Aorta (tissue), 5 donors: ENCODE data around the gene B9D1. TPM values are rescaled to one million over a fixed set of nuclear protein-coding genes. Genes with fewer than 3 reads are reported as not detected.

Experiments used
- ATAC-seq: fragments of 200-7000 bp; cut with Tn5 transposase; one replicate; pipeline ENCODE4 v1.9.1; 2022; ENCODE audit warnings: moderate library complexity; ENCODE audit not compliant: low FRiP score
- DNase-seq, 2 donors: peaks; one replicate each; pipeline ENCODE4 v3.0.0-alpha.2; 2020
- H3K27ac ChIP-seq, 2 donors: one replicate each; pipeline ENCODE4 v1.5.1; 2013; ENCODE audit warnings: low read length in 2 of 2, mild to moderate bottlenecking in 2 of 2, moderate library complexity in 2 of 2, control low read depth in 1 of 2, inconsistent platforms in 1 of 2, low read depth in 1 of 2
- H3K27me3 ChIP-seq, 2 donors: one replicate each; pipeline ENCODE4 v1.6.1; 2013; ENCODE audit warnings: control low read depth in 1 of 2, low read length in 1 of 2, mild to moderate bottlenecking in 1 of 2, moderate library complexity in 1 of 2; ENCODE audit not compliant: insufficient read depth in 2 of 2, control insufficient read depth in 1 of 2
- H3K36me3 ChIP-seq, 2 donors: one replicate each; pipeline ENCODE4 v1.6.1; 2013; ENCODE audit warnings: control low read depth in 1 of 2, low read length in 1 of 2, mild to moderate bottlenecking in 1 of 2; ENCODE audit not compliant: insufficient read depth in 2 of 2, control insufficient read depth in 1 of 2
- H3K4me1 ChIP-seq, 2 donors: one replicate each; pipeline ENCODE4 v1.6.1; 2013; ENCODE audit warnings: low read length in 2 of 2, control low read depth in 1 of 2, mild to moderate bottlenecking in 1 of 2, moderate library complexity in 1 of 2; ENCODE audit not compliant: insufficient read depth in 2 of 2, control insufficient read depth in 1 of 2
- H3K4me3 ChIP-seq, 2 donors: one replicate each; pipeline ENCODE4 v1.5.1; 2013; ENCODE audit warnings: low read length in 2 of 2, control low read depth in 1 of 2, mild to moderate bottlenecking in 1 of 2
- H3K9me3 ChIP-seq: one replicate; pipeline ENCODE4 v1.6.1; 2013; ENCODE audit warnings: mild to moderate bottlenecking, low read length; ENCODE audit not compliant: control insufficient read depth
- WGBS, 2 donors: extraction: QIAGEN DNeasy Blood & Tissue Kit; methylation state at CpG; one replicate each; pipeline ENCODE4 v1.1.7; 2013; 5-methylcytosine and 5-hydroxymethylcytosine counted together
- intact Hi-C, 2 donors: fragments of 100-400 bp; cut with DNase I; formaldehyde crosslinking; loops; one replicate each; pipeline versions ENCODE4 v1.14.2 to v1.15.0; 2022
- polyA plus RNA-seq, 2 donors: library from polyadenylated mRNA; stranded (reverse); fragments of 200-250 nt; gene quantifications; one replicate each; pipeline ENCODE4 v1.2.3, GENCODE V29; 2013
- total RNA-seq, 2 donors: library from RNA; stranded (reverse); fragmentation: NEBNext Ultra II Directional; extraction: Animal tissue kit (Norgen Biotek cat#: 25700); gene quantifications; one replicate each; pipeline ENCODE4 v1.2.1, GENCODE V29; 2021
- donor health status: healthy with polysubstance abuse.
- donor health status: Bipolar disorder and iron deficiency.
- donor health status: DM: no; HTN: no; CAD: no.
- donor health status: DM: no; HTN: no; CAD: no.
- donor health status: DM: yes; HTN: yes; CAD: no.

Gene B9D1
- total and polyA plus RNA-seq, 4 donors: 7.3 to 16.5 (median 9.2) TPM

GRCh38 chr17:19318611-19319010 is 43.9 kb downstream of the B9D1 start:
- Histone ChIP-seq H3K27me3 (no peaks in the 10 kb centered on the region), H3K9me3 (no peaks in the 10 kb centered on the region), H3K4me1 (no peaks in the 10 kb centered on the region), H3K4me3 (no peak overlapping the region), H3K27ac (no peak overlapping the region), H3K36me3 (peaks cover 0 to 2% of the 10 kb centered on the region in 2 donors)
- 71 to 77% methylated on average over 6 of the region's 6 CpGs for WGBS, 2 donors
- DNase-seq (peak in 1 of 2 donors; percentile 3), ATAC-seq (no peak)
- intact Hi-C loops: no loop called here

DNA sequence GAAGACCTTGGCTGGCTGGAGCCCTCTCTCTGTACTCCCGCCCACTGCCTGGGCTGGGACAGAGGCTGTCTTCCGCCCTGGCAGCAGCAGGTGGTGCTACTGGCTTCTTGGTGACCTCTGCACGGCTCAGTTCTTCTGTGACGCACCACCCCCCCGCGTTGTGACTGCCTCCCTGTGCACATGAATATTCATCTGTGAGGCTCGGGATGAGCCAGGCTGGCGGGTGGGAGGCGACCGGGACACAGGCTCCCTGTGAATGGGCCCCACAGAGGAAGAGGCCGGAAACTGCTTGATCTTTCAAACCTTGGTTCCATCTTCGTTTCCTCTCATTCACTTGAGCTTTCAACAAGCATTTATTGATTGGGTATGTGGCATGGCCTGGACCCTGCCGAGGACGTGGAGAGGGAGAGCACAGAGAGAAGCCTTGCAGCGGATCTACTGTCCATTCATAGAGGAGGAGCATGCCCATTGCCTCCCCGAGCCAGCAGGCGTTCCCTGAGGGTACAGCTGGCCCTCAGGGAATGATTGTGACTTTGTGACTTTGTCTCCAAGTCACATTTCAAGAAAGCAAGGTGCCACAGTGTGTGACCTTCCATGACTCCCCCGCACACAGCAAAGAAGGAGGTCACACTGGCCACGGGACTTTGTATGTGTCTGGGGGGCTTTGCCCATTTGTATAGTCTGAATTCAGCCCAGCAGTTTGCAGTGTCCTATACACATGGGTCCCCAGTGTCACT is 45.0 kb downstream of the B9D1 start:
- peak; percentile 71 for ATAC-seq
- Histone ChIP-seq H3K4me3 (no peak overlapping the region), H3K36me3 (peaks cover 2% of the 10 kb centered on the region in 2 donors), H3K4me1 (no peaks in the 10 kb centered on the region), H3K27me3 (no peaks in the 10 kb centered on the region), H3K27ac (no peak overlapping the region), H3K9me3 (no peaks in the 10 kb centered on the region)
- 69 to 74% methylated on average over 19 of the region's 19 CpGs for WGBS, 2 donors
- DNase-seq: peak in 1 of 2 donors; percentile 86
- intact Hi-C loops: no loop called here

- ATAC-seq (no peak), DNase-seq (no peak)
- H3K4me1 ChIP-seq: no peaks in the 10 kb centered on the region
- no peak overlapping the region for H3K27ac ChIP-seq
- H3K36me3 ChIP-seq: peaks cover 2 to 5% of the 10 kb centered on the region in 2 donors
- no peaks in the 10 kb centered on the region for H3K27me3 ChIP-seq
- intact Hi-C loops: no loop called here
- H3K4me3 ChIP-seq: no peak overlapping the region
- WGBS, 2 donors: 94% methylated on average over 3 of the region's 3 CpGs
- H3K9me3 ChIP-seq: no peaks in the 10 kb centered on the region
Observed at GRCh38 chr17:19316761-19317358, 45.7 kb downstream of the B9D1 start.

GRCh38 chr17:19315104-19315503 is 47.4 kb downstream of the B9D1 start:
- H3K9me3 ChIP-seq: no peaks in the 10 kb centered on the region
- no peak overlapping the region for H3K4me3 ChIP-seq
- peak in 1 of 2 donors; percentile 28 for DNase-seq
- H3K27ac ChIP-seq: no peak overlapping the region
- peaks cover 2 to 5% of the 10 kb centered on the region in 2 donors for H3K36me3 ChIP-seq
- no peaks in the 10 kb centered on the region for H3K27me3 ChIP-seq
- no peak for ATAC-seq
- H3K4me1 ChIP-seq: no peaks in the 10 kb centered on the region
- 89% methylated on average over 4 of the region's 4 CpGs for WGBS, 2 donors
- intact Hi-C loops: no loop called here

DNA sequence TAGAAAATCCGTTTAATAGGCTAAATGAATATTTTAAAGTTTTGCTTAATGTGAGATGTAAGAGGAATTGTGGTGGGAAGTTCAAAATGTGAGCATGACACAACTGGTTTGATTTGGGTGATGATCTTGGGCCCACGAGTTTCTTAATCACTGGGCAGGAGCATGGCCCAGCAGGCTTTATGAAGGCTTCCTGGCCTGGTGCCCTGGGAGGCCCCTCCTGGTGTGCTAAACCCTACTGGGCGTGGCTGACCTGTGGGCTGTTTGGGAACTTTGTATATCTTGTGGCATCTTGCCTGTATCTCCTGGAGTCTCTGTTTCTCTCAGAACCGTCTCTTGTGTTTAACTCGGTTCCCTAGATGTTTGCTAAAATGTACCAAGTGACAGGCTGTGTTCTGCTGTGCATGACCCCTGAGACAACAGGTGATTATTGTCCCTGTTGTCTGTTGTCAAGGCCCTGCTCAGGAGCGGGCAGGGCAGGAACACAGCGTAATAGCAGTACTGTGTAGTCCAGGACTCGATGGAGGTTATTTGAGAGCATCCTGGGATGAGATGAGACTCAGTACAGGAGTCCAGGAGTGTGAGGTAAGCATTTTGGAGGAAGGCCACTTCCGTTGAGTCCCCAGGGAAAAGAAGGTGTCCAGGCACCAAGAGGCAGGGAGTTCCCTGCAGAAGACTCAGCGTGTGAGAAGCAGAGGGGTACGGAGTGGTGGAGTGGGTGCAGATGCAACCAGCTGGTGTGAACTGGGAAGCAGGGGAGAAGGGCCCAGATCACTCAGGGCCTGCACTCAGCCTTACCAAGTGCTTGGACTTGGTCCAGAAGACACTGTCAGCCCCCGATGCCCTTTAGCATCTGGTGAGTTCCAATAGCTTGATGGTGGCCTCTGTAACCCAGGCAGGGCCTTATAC is 48.5 kb downstream of the B9D1 start:
- no peaks in the 10 kb centered on the region for H3K4me1 ChIP-seq
- intact Hi-C loops: no loop called here
- peaks cover 2 to 5% of the 10 kb centered on the region in 2 donors for H3K36me3 ChIP-seq

GRCh38 chr17:19313066-19313745 is 49.3 kb downstream of the B9D1 start:
- no peak overlapping the region for H3K4me3 ChIP-seq
- ATAC-seq: no peak
- WGBS, 2 donors: 93% methylated on average over 13 of the region's 13 CpGs
- peak in 1 of 2 donors; percentile 57 for DNase-seq
- H3K36me3 ChIP-seq: peaks cover 2 to 5% of the 10 kb centered on the region in 2 donors
- intact Hi-C loops: no loop called here
- H3K4me1 ChIP-seq: no peaks in the 10 kb centered on the region
- no peaks in the 10 kb centered on the region for H3K27me3 ChIP-seq
- no peak overlapping the region for H3K27ac ChIP-seq
- H3K9me3 ChIP-seq: no peaks in the 10 kb centered on the region

More for the DNA sequence above, 48.5 kb downstream of the B9D1 start:
- DNase-seq (peak in 1 of 2 donors; percentile 44), ATAC-seq (no peak)
- 82 to 87% methylated on average over 12 of the region's 12 CpGs for WGBS, 2 donors
- no peak overlapping the region for H3K4me3 ChIP-seq
- no peak overlapping the region for H3K27ac ChIP-seq
- no peaks in the 10 kb centered on the region for H3K27me3 ChIP-seq
- no peaks in the 10 kb centered on the region for H3K9me3 ChIP-seq

DNA sequence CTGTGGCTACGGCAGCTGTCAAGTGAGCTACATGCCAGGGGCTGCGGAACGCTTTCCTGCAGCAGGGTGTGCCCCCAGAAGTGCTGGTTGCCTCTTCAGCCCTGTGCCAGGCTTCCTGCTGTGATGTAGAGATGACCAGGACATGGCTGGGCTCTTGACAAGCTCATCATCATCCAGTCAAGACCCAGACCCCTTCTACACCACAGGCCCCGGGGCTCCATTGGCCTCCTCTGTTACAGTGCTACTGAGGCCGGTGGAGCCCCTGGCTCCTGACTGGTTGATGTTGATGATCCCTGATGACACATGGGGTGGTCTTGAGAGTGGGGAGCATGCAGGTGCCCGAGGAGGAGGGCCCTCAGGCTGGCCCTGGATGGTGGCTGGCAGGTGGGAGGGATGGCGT is 50.1 kb downstream of the B9D1 start:
- ATAC-seq (no peak), DNase-seq (peak in 1 of 2 donors; percentile 57)
- Histone ChIP-seq H3K27ac (no peak overlapping the region), H3K27me3 (no peaks in the 10 kb centered on the region), H3K9me3 (no peaks in the 10 kb centered on the region), H3K4me1 (no peaks in the 10 kb centered on the region), H3K4me3 (no peak overlapping the region), H3K36me3 (peaks cover 2 to 4% of the 10 kb centered on the region in 2 donors)
- 90 to 95% methylated on average over 7 of the region's 7 CpGs for WGBS, 2 donors
- intact Hi-C loops: no loop called here
